G401.6 (cell line): ENCODE results near the gene ENTR1.

Experiments
- FAIRE-seq: peaks from 2 replicates; lab custom pipeline; 2012; peaks lifted over from hg19 to GRCh38; lab: Jason Lieb, UNC

Gene ENTR1

GRCh38 chr9:136361047-136361753 lies 49.2 kb downstream of the ENTR1 start:
- FAIRE-seq = no peak

GRCh38 chr9:136359774-136360718 lies 50.4 kb downstream of the ENTR1 start:
- no peak for FAIRE-seq

GRCh38 chr9:136358888-136359287 lies 51.5 kb downstream of the ENTR1 start:
- FAIRE-seq = no peak

GRCh38 chr9:136358016-136358415 lies 52.4 kb downstream of the ENTR1 start:
- FAIRE-seq = no peak

GRCh38 chr9:136357202-136357725 lies 53.1 kb downstream of the ENTR1 start:
- FAIRE-seq = no peak

- no peak for FAIRE-seq
Measured at GRCh38 chr9:136355616-136356557, 54.5 kb downstream of the ENTR1 start.

GRCh38 chr9:136354592-136355085 lies 55.8 kb downstream of the ENTR1 start:
- no peak for FAIRE-seq

- FAIRE-seq = no peak
Measured at GRCh38 chr9:136353757-136354488, 56.5 kb downstream of the ENTR1 start.

- FAIRE-seq = no peak
Measured at GRCh38 chr9:136353088-136353487, 57.3 kb downstream of the ENTR1 start.

- no peak for FAIRE-seq
Measured at GRCh38 chr9:136352682-136353081, 57.7 kb downstream of the ENTR1 start.
